ENCODE data around the gene ARAP1. TPM values are rescaled to one million over a fixed set of nuclear protein-coding genes. Genes with fewer than 3 reads are reported as not detected.

Gene ARAP1
- total RNA-seq, 2 experiments from 2014 or later: 77.7 to 91.5 TPM

GRCh38 chr11:72655896-72656464 lies 96.2 kb downstream of the ARAP1 start:
- no peaks in the 10 kb centered on the region for H3K9me3 Mint-ChIP-seq
- ChIA-PET CTCF (interaction anchor here (1.0 kb wide), 1 partner anchor 13 kb away, joined by 3 read pairs; no protein-coding TSS in a partner anchor), POLR2A (no interaction called here)
- no peak overlapping the region for H3K27ac Mint-ChIP-seq
- intact Hi-C loops (cut with micrococcal nuclease): no loop called here
- H3K36me3 Mint-ChIP-seq (ENCODE audit: low read depth): no peaks in the 10 kb centered on the region
- no peak overlapping the region for H3K4me3 Mint-ChIP-seq
- no peaks in the 10 kb centered on the region for H3K4me1 Mint-ChIP-seq (ENCODE audit: low read depth)
- TF ChIP-seq CTCF (IDR thresholded peaks at IDR 0.05): no peak
- no peak for DNase-seq
- peaks cover 2% of the 10 kb centered on the region for H3K27me3 Mint-ChIP-seq
- ATAC-seq: no peak

GRCh38 chr11:72655014-72655413 lies 97.2 kb downstream of the ARAP1 start:
- H3K4me1 Mint-ChIP-seq (ENCODE audit: low read depth): no peaks in the 10 kb centered on the region
- DNase-seq (no peak), ATAC-seq (no peak)
- TF ChIP-seq CTCF (IDR thresholded peaks at IDR 0.05): no peak
- CTCF ChIA-PET: no interaction called here
- POLR2A ChIA-PET: no interaction called here
- no peak overlapping the region for H3K4me3 Mint-ChIP-seq
- H3K27me3 Mint-ChIP-seq: no peaks in the 10 kb centered on the region
- H3K27ac Mint-ChIP-seq: no peak overlapping the region
- H3K36me3 Mint-ChIP-seq (ENCODE audit: low read depth): no peaks in the 10 kb centered on the region
- no peaks in the 10 kb centered on the region for H3K9me3 Mint-ChIP-seq
- intact Hi-C loops (cut with micrococcal nuclease): no loop called here

GRCh38 chr11:72653649-72654048 lies 98.6 kb downstream of the ARAP1 start:
- CTCF ChIA-PET: no interaction called here

GRCh38 chr11:72652873-72653630 lies 99.2 kb downstream of the ARAP1 start:
- Mint-ChIP-seq H3K27ac (no peak overlapping the region), H3K27me3 (no peaks in the 10 kb centered on the region), H3K36me3 (ENCODE audit: low read depth) (no peaks in the 10 kb centered on the region), H3K9me3 (no peaks in the 10 kb centered on the region), H3K4me1 (ENCODE audit: low read depth) (no peaks in the 10 kb centered on the region), H3K4me3 (no peak overlapping the region)
- CTCF ChIA-PET: interaction anchor here (0.8 kb wide), 1 partner anchor 9 kb away, joined by 5 read pairs; no protein-coding TSS in a partner anchor
- ATAC-seq (no peak), DNase-seq (no peak)
- POLR2A ChIA-PET: interaction anchor here (0.6 to 0.7 kb wide), 2 partner anchors 49 to 197 kb away, joined by 3 to 4 read pairs; no protein-coding TSS in a partner anchor
- intact Hi-C loops (cut with micrococcal nuclease): no loop called here
- no peak for TF ChIP-seq CTCF (IDR thresholded peaks at IDR 0.05)

More at GRCh38 chr11:72653649-72654048, 98.6 kb downstream of the ARAP1 start:
- no peak for TF ChIP-seq CTCF (IDR thresholded peaks at IDR 0.05)
- no peaks in the 10 kb centered on the region for H3K27me3 Mint-ChIP-seq
- intact Hi-C loops (cut with micrococcal nuclease): no loop called here
- DNase-seq (no peak), ATAC-seq (no peak)
- no peak overlapping the region for H3K4me3 Mint-ChIP-seq
- H3K27ac Mint-ChIP-seq: no peak overlapping the region
- POLR2A ChIA-PET: interaction anchor here (0.6 to 1.1 kb wide), 4 partner anchors 17 to 652 kb away, joined by 3 to 4 read pairs (median 3); no protein-coding TSS in a partner anchor
- H3K9me3 Mint-ChIP-seq: no peaks in the 10 kb centered on the region
- no peaks in the 10 kb centered on the region for H3K4me1 Mint-ChIP-seq (ENCODE audit: low read depth)
- no peaks in the 10 kb centered on the region for H3K36me3 Mint-ChIP-seq (ENCODE audit: low read depth)

GRCh38 chr11:72652133-72652532 lies 100.1 kb downstream of the ARAP1 start:
- DNase-seq: no peak
- H3K36me3 Mint-ChIP-seq (ENCODE audit: low read depth): no peaks in the 10 kb centered on the region
- CTCF ChIA-PET: interaction anchor here (0.8 to 2.6 kb wide), 2 partner anchors 9 to 181 kb away, joined by 5 to 7 read pairs; no protein-coding TSS in a partner anchor
- H3K9me3 Mint-ChIP-seq: no peaks in the 10 kb centered on the region
- ATAC-seq: no peak
- no peak overlapping the region for H3K27ac Mint-ChIP-seq
- POLR2A ChIA-PET: no interaction called here
- H3K4me3 Mint-ChIP-seq: no peak overlapping the region
- intact Hi-C loops (cut with micrococcal nuclease): no loop called here
- H3K4me1 Mint-ChIP-seq (ENCODE audit: low read depth): no peaks in the 10 kb centered on the region
- TF ChIP-seq CTCF (IDR thresholded peaks at IDR 0.05): no peak
- H3K27me3 Mint-ChIP-seq: no peaks in the 10 kb centered on the region

All from activated CD8-positive, alpha-beta T cell treated with anti-CD3 and anti-CD28 coated beads for 36 hours (primary cell).